ENCODE results near the gene ATP11A.

DNA sequence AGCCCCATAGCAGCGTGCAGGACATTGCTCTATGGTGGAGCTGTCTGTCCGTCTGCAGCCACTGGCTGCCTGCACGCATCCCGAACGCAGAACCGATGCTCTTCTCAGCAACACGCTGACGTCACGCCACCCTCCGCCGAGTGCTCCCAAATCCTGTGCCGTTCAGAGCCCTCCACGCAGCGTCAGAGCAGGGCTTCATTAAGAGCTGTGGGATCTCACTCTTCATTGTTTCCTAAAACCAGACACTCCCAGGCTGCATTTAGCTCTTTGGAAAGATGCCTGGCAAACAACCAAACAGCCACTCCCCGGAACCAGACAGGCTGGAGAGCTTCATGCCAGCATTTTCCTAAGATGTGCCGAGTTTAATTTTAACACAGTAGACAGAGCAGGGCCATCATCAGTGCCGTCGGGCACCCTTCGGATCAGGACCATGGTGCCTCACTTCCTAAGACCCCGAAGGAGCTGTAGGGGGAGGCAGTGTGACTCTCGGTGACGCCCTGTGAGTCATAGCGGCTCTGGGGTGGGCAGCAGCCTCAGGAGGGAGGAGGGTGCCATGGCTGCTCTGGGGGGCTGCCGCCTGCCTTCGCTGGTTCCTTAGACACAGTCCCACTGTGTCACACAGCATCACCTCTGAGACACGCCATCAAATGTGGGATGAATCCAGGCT is 147.7 kb downstream of the ATP11A start:
- TF ChIP-seq CTCF (conservative IDR thresholded peaks at IDR 0.05; ENCODE audit: low read depth, low read length) (no peak), EZH2 (IDR thresholded peaks at IDR 0.05; ENCODE audit: borderline replicate concordance, low read depth, low read length, poor library complexity, severe bottlenecking) (no peak)
